SK-N-SH (cell line): Measurements from ENCODE around the gene LRP6. TPM values are rescaled to one million over a fixed set of nuclear protein-coding genes. Genes with fewer than 3 reads are reported as not detected.

Experiments used
- CTCF ChIA-PET: fragments of 300-600, 350-600 bp; formaldehyde crosslinking; extraction: SDS; loops from one replicate; lab custom pipeline; 2021; lab: Yijun Ruan, JAX
- POLR2A ChIA-PET: fragments of 350-600 bp; sonication (Branson Sonifier 250); formaldehyde crosslinking; extraction: SDS; loops from one replicate; lab custom pipeline; 2020; ENCODE audit warnings: antibody characterized with exemption, inconsistent platforms; lab: Yijun Ruan, JAX
- DNase-seq: peaks from one replicate; pipeline ENCODE4 v3.0.0; 2012
- H2AFZ ChIP-seq: fragments of 200-600 bp; sonication (generic); 2 replicates; pipeline ENCODE4 v1.8.1; 2016; ENCODE audit warnings: antibody characterized with exemption, mild to moderate bottlenecking, low read depth
- H3F3A ChIP-seq: fragments of 200-600 bp; sonication (generic); replicated peaks from 2 replicates; pipeline ENCODE3; 2016; ENCODE audit warnings: antibody characterized with exemption, mild to moderate bottlenecking; ENCODE audit not compliant: insufficient read depth
- H3K27ac ChIP-seq, 2 experiments: fragments of 200-500 bp in 1 of 2; fragments of 200-600 bp in 1 of 2; sonication (Bioruptor generic) in 1 of 2; sonication (generic), shearing (Covaris generic) in 1 of 2; 2 replicates each; pipeline versions ENCODE4 v1.5.1 to v1.6.1; 2014 to 2016; ENCODE audit warnings: low read depth in 2 of 2, inconsistent platforms in 1 of 2, low read length in 1 of 2, mild to moderate bottlenecking in 1 of 2, mixed read lengths in 1 of 2
- H3K27me3 ChIP-seq: fragments of 200-600 bp; sonication (generic), shearing (Covaris generic); 2 replicates; pipeline ENCODE4 v1.6.1; 2016; ENCODE audit warnings: mixed run types; ENCODE audit not compliant: insufficient read depth
- H3K36me3 ChIP-seq, 2 experiments: fragments of 200-500 bp in 1 of 2; fragments of 200-600 bp in 1 of 2; sonication (Bioruptor generic) in 1 of 2; sonication (generic) in 1 of 2; replicated peaks in 1 of 2; 2 replicates each; pipeline versions ENCODE3 to v1.5.1; 2014 to 2016; ENCODE audit warnings: low read length in 1 of 2, mild to moderate bottlenecking in 1 of 2; ENCODE audit not compliant: insufficient read depth in 2 of 2, control insufficient read depth in 1 of 2
- H3K4me1 ChIP-seq, 2 experiments: fragments of 200-500 bp in 1 of 2; fragments of 200-600 bp in 1 of 2; sonication (Bioruptor generic) in 1 of 2; sonication (generic), shearing (Covaris generic) in 1 of 2; 2 replicates each; pipeline versions ENCODE4 v1.5.1 to v1.6.1; 2014 to 2016; ENCODE audit warnings: low read depth in 1 of 2, low read length in 1 of 2, mixed run types in 1 of 2; ENCODE audit not compliant: insufficient read depth in 2 of 2, control insufficient read depth in 1 of 2
- H3K4me2 ChIP-seq: fragments of 200-600 bp; sonication (generic), shearing (Covaris generic); 2 replicates; pipeline ENCODE4 v1.6.1; 2017; ENCODE audit warnings: mixed run types
- H3K4me3 ChIP-seq, 2 experiments: fragments of 200-500 bp in 1 of 2; fragments of 200-600 bp in 1 of 2; sonication (Bioruptor generic) in 1 of 2; sonication (generic), shearing (Covaris generic) in 1 of 2; 2 replicates each; pipeline versions ENCODE4 v1.5.1 to v1.8.1; 2014 to 2016; ENCODE audit warnings: low read depth in 2 of 2, inconsistent platforms in 1 of 2, low read length in 1 of 2, mild to moderate bottlenecking in 1 of 2, mixed read lengths in 1 of 2, moderate library complexity in 1 of 2
- H3K79me2 ChIP-seq: fragments of 200-600 bp; sonication (generic); 2 replicates; pipeline ENCODE4 v1.8.1; 2017; ENCODE audit warnings: mild to moderate bottlenecking; ENCODE audit not compliant: insufficient read depth
- H3K9ac ChIP-seq: fragments of 200-600 bp; sonication (generic); 2 replicates; pipeline ENCODE4 v1.6.1; 2017; ENCODE audit warnings: mixed run types
- H3K9me2 ChIP-seq: fragments of 200-600 bp; sonication (generic); 2 replicates; pipeline ENCODE4 v1.6.1; 2017; ENCODE audit warnings: mixed run types
- H3K9me3 ChIP-seq: fragments of 200-600 bp; sonication (generic); 2 replicates; pipeline ENCODE4 v1.6.1; 2017; ENCODE audit warnings: mixed run types, mild to moderate bottlenecking, moderate library complexity
- H4K20me1 ChIP-seq: fragments of 200-600 bp; sonication (generic); 2 replicates; pipeline ENCODE4 v1.6.1; 2017; ENCODE audit warnings: mild to moderate bottlenecking, mixed run types; ENCODE audit not compliant: insufficient read depth
- ELF1 ChIP-seq: IDR thresholded peaks from 2 replicates; pipeline ENCODE4 v1.4.0; 2012
- EP300 ChIP-seq, 2 experiments: IDR thresholded peaks; 2 replicates each; pipeline versions ENCODE4 v1.4.0 to v1.6.1; 2012; ENCODE audit warnings: borderline replicate concordance in 1 of 2, low read depth in 1 of 2, low read length in 1 of 2
- EZH2phosphoT487 ChIP-seq: fragments of 200-600 bp; sonication (generic); IDR thresholded peaks from 2 replicates; pipeline ENCODE4 v1.6.1; 2017; ENCODE audit warnings: low read depth, mixed run types, mild to moderate bottlenecking, antibody characterized with exemption, moderate library complexity, borderline replicate concordance
- FOXJ3 ChIP-seq: sonication (generic); formaldehyde crosslinking; IDR thresholded peaks from 2 replicates; pipeline ENCODE4 v1.5.1; 2020; ENCODE audit warnings: mild to moderate bottlenecking, missing genetic modification reagents
- GATA2 ChIP-seq: sonication (generic); formaldehyde crosslinking; IDR thresholded peaks from 2 replicates; pipeline ENCODE4 v1.5.0; 2020; ENCODE audit warnings: mild to moderate bottlenecking, missing genetic modification reagents
- JUND ChIP-seq: IDR thresholded peaks from 2 replicates; pipeline ENCODE4 v1.4.0; 2012
- MEF2A ChIP-seq: IDR thresholded peaks from 2 replicates; pipeline ENCODE4 v1.4.0; 2012; ENCODE audit warnings: low read depth, borderline replicate concordance
- NFIC ChIP-seq: IDR thresholded peaks from 2 replicates; pipeline ENCODE4 v1.4.0; 2012; ENCODE audit warnings: borderline replicate concordance
- NRF1 ChIP-seq: IDR thresholded peaks from 2 replicates; pipeline ENCODE4 v1.6.1; 2012; ENCODE audit warnings: low read depth, mild to moderate bottlenecking, low read length
- RCOR1 ChIP-seq: fragments of 150-350 bp; IDR thresholded peaks from 2 replicates; pipeline ENCODE4 v1.6.1; 2017; ENCODE audit warnings: antibody characterized with exemption, low read length
- REST ChIP-seq: IDR thresholded peaks from 2 replicates; pipeline ENCODE4 v1.6.1; 2012; ENCODE audit warnings: mild to moderate bottlenecking, low read depth, low read length, moderate library complexity
- RFX5 ChIP-seq: IDR thresholded peaks from 2 replicates; pipeline ENCODE4 v1.6.1; 2012; ENCODE audit warnings: mild to moderate bottlenecking, improper control_type of control experiment, low read length
- SIN3A ChIP-seq: IDR thresholded peaks from 2 replicates; pipeline ENCODE4 v1.6.1; 2012; ENCODE audit warnings: low read depth, mild to moderate bottlenecking, low read length, moderate library complexity, borderline replicate concordance
- SMC3 ChIP-seq: IDR thresholded peaks from 2 replicates; pipeline ENCODE4 v1.6.1; 2012; ENCODE audit warnings: low read depth, low read length, improper control_type of control experiment
- TCF12 ChIP-seq: IDR thresholded peaks from 2 replicates; pipeline ENCODE4 v1.4.0; 2012
- TEAD4 ChIP-seq: IDR thresholded peaks from 2 replicates; pipeline ENCODE4 v1.4.0; 2012; ENCODE audit warnings: mild to moderate bottlenecking, borderline replicate concordance; ENCODE audit not compliant: insufficient read depth
- YY1 ChIP-seq: IDR thresholded peaks from 2 replicates; pipeline ENCODE4 v1.4.0; 2012; ENCODE audit warnings: low read depth, mild to moderate bottlenecking
- WGBS: methylation state at CpG from one replicate; pipeline ENCODE4 v1.1.6; 2017; ENCODE audit warnings: low lambda C conversion rate; 5-methylcytosine and 5-hydroxymethylcytosine counted together
- polyA plus RNA-seq, 3 experiments: library from polyadenylated mRNA; depleted of rRNA; stranded (reverse); fragments of >200 nt; gene quantifications; 2 replicates each; pipeline ENCODE4 v1.2.3, GENCODE V29; 2012
- TF ChIP-seq, protein P1 (sequence below): fragments of 200-600 bp; sonication (generic); IDR thresholded peaks from 2 replicates; pipeline ENCODE4 v1.6.1; 2017; ENCODE audit warnings: antibody characterized with exemption, mild to moderate bottlenecking, moderate library complexity
- TF ChIP-seq, protein P2 (sequence below): fragments of 150-350 bp; IDR thresholded peaks from 2 replicates; pipeline ENCODE4 v1.6.1; 2016; ENCODE audit warnings: mild to moderate bottlenecking, low read depth, low read length

LRP6 gene
- polyA plus RNA-seq, 1 of the 3 experiments (the other 2 are of a cell fraction) = 13.7 TPM

DNA sequence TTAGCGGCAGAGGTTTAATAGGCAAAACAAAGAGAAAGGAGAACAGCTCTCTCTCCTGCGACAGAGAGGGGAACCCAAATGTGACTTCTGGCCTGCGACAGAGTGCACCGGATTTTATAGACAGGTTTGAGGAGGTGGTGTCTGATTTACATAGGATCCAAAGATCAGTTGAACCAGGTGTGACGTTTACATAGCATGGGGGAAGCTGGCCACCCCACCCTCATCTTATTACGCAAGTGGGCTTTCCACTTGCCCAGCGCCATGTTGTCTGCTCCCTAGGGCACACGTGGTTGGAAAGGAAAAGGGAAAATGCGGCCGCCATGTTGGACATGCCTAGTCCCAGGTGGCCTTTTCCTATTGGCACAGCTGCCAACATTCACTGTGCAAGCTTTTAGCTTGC, 178.7 kb downstream of the LRP6 start:
- CTCF ChIA-PET = interaction anchor here (1.5 to 8.6 kb wide), 3 partner anchors 176 to 245 kb away, joined by 3 to 107 read pairs (median 4); no protein-coding TSS in a partner anchor
- no peaks in the 10 kb centered on the region for H3K9me3 ChIP-seq
- no peak overlapping the region for H3K4me3 ChIP-seq
- H3K9me2 ChIP-seq = no peaks in the 10 kb centered on the region
- no peak overlapping the region for H3K9ac ChIP-seq
- TF ChIP-seq SIN3A (no peak), SMC3 (no peak), MEF2A (no peak), RFX5 (no peak), JUND (no peak), NFIC (no peak), NRF1 (no peak), EP300 (IDR thresholded peaks at IDR 0.05; ENCODE audit: borderline replicate concordance in 1 of 2, low read depth in 1 of 2, low read length in 1 of 2) (no peak), YY1 (no peak), REST (no peak), TEAD4 (no peak), GATA2 (CRISPR knock-in tag) (no peak), RCOR1 (no peak), FOXJ3 (no peak), EZH2phosphoT487 (no peak), TCF12 (no peak), ELF1 (no peak)
- TF ChIP-seq, protein P1, sequence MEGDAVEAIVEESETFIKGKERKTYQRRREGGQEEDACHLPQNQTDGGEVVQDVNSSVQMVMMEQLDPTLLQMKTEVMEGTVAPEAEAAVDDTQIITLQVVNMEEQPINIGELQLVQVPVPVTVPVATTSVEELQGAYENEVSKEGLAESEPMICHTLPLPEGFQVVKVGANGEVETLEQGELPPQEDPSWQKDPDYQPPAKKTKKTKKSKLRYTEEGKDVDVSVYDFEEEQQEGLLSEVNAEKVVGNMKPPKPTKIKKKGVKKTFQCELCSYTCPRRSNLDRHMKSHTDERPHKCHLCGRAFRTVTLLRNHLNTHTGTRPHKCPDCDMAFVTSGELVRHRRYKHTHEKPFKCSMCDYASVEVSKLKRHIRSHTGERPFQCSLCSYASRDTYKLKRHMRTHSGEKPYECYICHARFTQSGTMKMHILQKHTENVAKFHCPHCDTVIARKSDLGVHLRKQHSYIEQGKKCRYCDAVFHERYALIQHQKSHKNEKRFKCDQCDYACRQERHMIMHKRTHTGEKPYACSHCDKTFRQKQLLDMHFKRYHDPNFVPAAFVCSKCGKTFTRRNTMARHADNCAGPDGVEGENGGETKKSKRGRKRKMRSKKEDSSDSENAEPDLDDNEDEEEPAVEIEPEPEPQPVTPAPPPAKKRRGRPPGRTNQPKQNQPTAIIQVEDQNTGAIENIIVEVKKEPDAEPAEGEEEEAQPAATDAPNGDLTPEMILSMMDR = no peak
- TF ChIP-seq, protein P2, sequence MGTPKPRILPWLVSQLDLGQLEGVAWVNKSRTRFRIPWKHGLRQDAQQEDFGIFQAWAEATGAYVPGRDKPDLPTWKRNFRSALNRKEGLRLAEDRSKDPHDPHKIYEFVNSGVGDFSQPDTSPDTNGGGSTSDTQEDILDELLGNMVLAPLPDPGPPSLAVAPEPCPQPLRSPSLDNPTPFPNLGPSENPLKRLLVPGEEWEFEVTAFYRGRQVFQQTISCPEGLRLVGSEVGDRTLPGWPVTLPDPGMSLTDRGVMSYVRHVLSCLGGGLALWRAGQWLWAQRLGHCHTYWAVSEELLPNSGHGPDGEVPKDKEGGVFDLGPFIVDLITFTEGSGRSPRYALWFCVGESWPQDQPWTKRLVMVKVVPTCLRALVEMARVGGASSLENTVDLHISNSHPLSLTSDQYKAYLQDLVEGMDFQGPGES = no peak
- peaks cover 8 to 10% of the 10 kb centered on the region in 2 experiments; a peak in 1 of 4 replicates for H3K4me1 ChIP-seq
- no peaks in the 10 kb centered on the region for H3K27me3 ChIP-seq
- no peak overlapping the region for H3K27ac ChIP-seq
- H3K4me2 ChIP-seq = no peak overlapping the region
- no peak overlapping the region for H2AFZ ChIP-seq
- no peak for DNase-seq
- no peaks in the 10 kb centered on the region for H3K36me3 ChIP-seq
- POLR2A ChIA-PET = no interaction called here
- H3F3A ChIP-seq = no peaks in the 10 kb centered on the region
- 86% methylated on average over 7 of the region's 10 CpGs for WGBS
- H4K20me1 ChIP-seq = no peaks in the 10 kb centered on the region
- H3K79me2 ChIP-seq = no peaks in the 10 kb centered on the region
